GM18907 (cell line): ENCODE results near the gene HSPB2.
A peak's percentile ranks its signal among the peaks of the same experiment; 100 is the strongest.
"Not testable (repeated sequence)": the region's sequence is repeated elsewhere in the genome, so short reads cannot be mapped to it uniquely, and the experiment has no call there.

ENCODE experiments used
- ATAC-seq: cut with Tn5 transposase; IDR thresholded peaks from one replicate; pipeline ENCODE4 v1.9.1; 2021; ENCODE audit warnings: mild to moderate bottlenecking, moderate library complexity; ENCODE audit not compliant: unreplicated experiment

Gene HSPB2

GRCh38 chr11:111913031-111913861 lies 712 bp downstream of the HSPB2 start:
- ATAC-seq: no peak

GRCh38 chr11:111913997-111914396 lies 1.5 kb downstream of the HSPB2 start:
- no peak for ATAC-seq

GRCh38 chr11:111916768-111917167 lies 4.2 kb downstream of the HSPB2 start:
- ATAC-seq: no peak

GRCh38 chr11:111917312-111917711 lies 4.8 kb downstream of the HSPB2 start:
- ATAC-seq: no peak

GRCh38 chr11:111917788-111918187 lies 5.3 kb downstream of the HSPB2 start:
- ATAC-seq: no peak

- no peak for ATAC-seq
Observed at GRCh38 chr11:111918390-111919256, 6.1 kb downstream of the HSPB2 start, which contains the start of gene C11orf52. C11orf52 (plus strand) TSS chr11:111918913; CDS start chr11:111918973, 60 bp downstream.

- no peak for ATAC-seq
Observed at GRCh38 chr11:111920908-111921307, 8.4 kb downstream of the HSPB2 start.

GRCh38 chr11:111921541-111922230 lies 9.2 kb downstream of the HSPB2 start:
- no peak for ATAC-seq

- no peak for ATAC-seq
Observed at GRCh38 chr11:111922803-111923202, 10.3 kb downstream of the HSPB2 start.

GRCh38 chr11:111923351-111923788 lies 10.8 kb downstream of the HSPB2 start:
- ATAC-seq: no peak

GRCh38 chr11:111923951-111924350 lies 11.4 kb downstream of the HSPB2 start:
- no peak for ATAC-seq

- no peak for ATAC-seq
Observed at GRCh38 chr11:111925953-111926352, 13.4 kb downstream of the HSPB2 start.

- ATAC-seq: peak; percentile 91
Observed at GRCh38 chr11:111926505-111927391, 14.2 kb downstream of the HSPB2 start.

- ATAC-seq: no peak
Observed at GRCh38 chr11:111930472-111930871, 17.9 kb downstream of the HSPB2 start.

GRCh38 chr11:111932611-111932950 lies 20.0 kb downstream of the HSPB2 start:
- no peak for ATAC-seq

GRCh38 chr11:111933176-111933575 lies 20.6 kb downstream of the HSPB2 start:
- ATAC-seq: not testable (repeated sequence)

GRCh38 chr11:111933872-111934271 lies 21.3 kb downstream of the HSPB2 start:
- no peak for ATAC-seq

GRCh38 chr11:111934306-111934705 lies 21.8 kb downstream of the HSPB2 start:
- ATAC-seq: no peak

- no peak for ATAC-seq
Observed at GRCh38 chr11:111935317-111936039, 22.9 kb downstream of the HSPB2 start.
